ENCODE results near the gene NDUFA7. TPM values are rescaled to one million over a fixed set of nuclear protein-coding genes. Genes with fewer than 3 reads are reported as not detected.

The NDUFA7 gene
- total RNA-seq, 1 experiment from 2014 or later = 73.0 TPM

DNA sequence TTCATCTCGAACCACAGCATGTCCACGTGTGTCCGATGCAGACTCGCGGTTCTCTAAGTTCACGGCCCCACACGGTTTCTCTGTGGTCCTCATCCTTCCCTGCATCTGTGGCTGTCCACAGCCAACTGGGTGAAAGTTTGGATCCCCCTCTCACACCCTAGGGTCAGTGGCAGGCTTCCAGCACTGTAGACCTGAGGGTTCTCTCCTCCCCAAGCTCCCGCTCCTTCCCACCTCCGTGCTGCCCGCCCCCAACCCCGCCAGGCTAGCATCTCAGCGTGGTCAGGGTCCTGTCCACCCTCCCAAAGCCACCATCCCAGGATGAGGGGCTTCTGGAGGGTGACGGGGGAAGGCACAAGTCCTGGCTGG, 45.8 kb upstream of the NDUFA7 start:
- H3K9ac ChIP-seq (ENCODE audit: extremely low read depth, insufficient read length, low read length) = no peak overlapping the region

More for the DNA sequence above, 45.8 kb upstream of the NDUFA7 start:
- Histone ChIP-seq H3K18ac (ENCODE audit: insufficient read length, low read depth, low read length) (no peak overlapping the region), H3T11ph (ENCODE audit: low read length) (no peak overlapping the region), H3K14ac (ENCODE audit: insufficient read depth, low read length) (no peak overlapping the region), H3K4ac (ENCODE audit: low read depth, low read length) (no peak overlapping the region), H2AFZ (ENCODE audit: low read length) (no peak overlapping the region), H3K79me2 (ENCODE audit: insufficient read depth, low read length) (no peaks in the 10 kb centered on the region), H2AK5ac (ENCODE audit: insufficient read length, low read length) (no peak overlapping the region), H3K79me1 (ENCODE audit: insufficient read depth, low read depth, low read length, poor library complexity, severe bottlenecking) (no peaks in the 10 kb centered on the region), H4K91ac (ENCODE audit: insufficient read length, low read depth, low read length) (no peak overlapping the region), H3K4me1 (ENCODE audit: insufficient read depth, low read length) (peaks cover 4% of the 10 kb centered on the region; the same call in 1 of the 2 replicates), H4K20me1 (ENCODE audit: control insufficient read depth, insufficient read depth, insufficient read length) (no peaks in the 10 kb centered on the region), H3K23me2 (ENCODE audit: insufficient read length, low read depth, low read length, poor library complexity, severe bottlenecking) (peaks cover 6% of the 10 kb centered on the region), H2BK120ac (ENCODE audit: low read depth, low read length, poor library complexity, severe bottlenecking) (no peak overlapping the region), H3K4me2 (ENCODE audit: insufficient read depth, insufficient read length, low read length) (peak overlapping the region; percentile 5), H3K56ac (ENCODE audit: insufficient read length, low read depth, low read length) (no peak overlapping the region), H3K27me3 (ENCODE audit: insufficient read depth, low read length) (no peaks in the 10 kb centered on the region; the same call in 1 of the 2 replicates), H2BK5ac (ENCODE audit: insufficient read length, low read length) (no peak overlapping the region), H3K23ac (ENCODE audit: insufficient read length, low read depth, low read length) (no peak overlapping the region), H2BK15ac (ENCODE audit: low read depth, low read length) (no peak overlapping the region), H3K27ac (ENCODE audit: insufficient read length, low read depth, low read length) (no peak overlapping the region), H2BK20ac (ENCODE audit: low read depth, low read length, poor library complexity, severe bottlenecking) (no peak overlapping the region), H4K5ac (ENCODE audit: insufficient read length, low read depth, low read length) (no peak overlapping the region), H2BK12ac (ENCODE audit: insufficient read length, low read depth, low read length) (no peak overlapping the region), H4K8ac (replicated peaks; ENCODE audit: insufficient read length, low read depth, low read length) (no peak overlapping the region), H3K9me3 (ENCODE audit: control insufficient read depth, low read depth, low read length) (no peaks in the 10 kb centered on the region)
- peaks cover 0 to 3% (median 0%) of the 10 kb centered on the region in 3 experiments; a peak in 3 of 7 replicates for H3K36me3 Mint-ChIP-seq (ENCODE audit: insufficient read depth in 1 of 3, low read depth in 3 of 3)
- DNase-seq = no peak
- H3K27ac Mint-ChIP-seq = peak overlapping the region in 1 of 3 experiments; percentile 18; a peak in 1 of 7 replicates
- H3K4me1 Mint-ChIP-seq = peaks cover 23 to 28% of the 10 kb centered on the region in 2 experiments
- TF ChIP-seq, protein P1, sequence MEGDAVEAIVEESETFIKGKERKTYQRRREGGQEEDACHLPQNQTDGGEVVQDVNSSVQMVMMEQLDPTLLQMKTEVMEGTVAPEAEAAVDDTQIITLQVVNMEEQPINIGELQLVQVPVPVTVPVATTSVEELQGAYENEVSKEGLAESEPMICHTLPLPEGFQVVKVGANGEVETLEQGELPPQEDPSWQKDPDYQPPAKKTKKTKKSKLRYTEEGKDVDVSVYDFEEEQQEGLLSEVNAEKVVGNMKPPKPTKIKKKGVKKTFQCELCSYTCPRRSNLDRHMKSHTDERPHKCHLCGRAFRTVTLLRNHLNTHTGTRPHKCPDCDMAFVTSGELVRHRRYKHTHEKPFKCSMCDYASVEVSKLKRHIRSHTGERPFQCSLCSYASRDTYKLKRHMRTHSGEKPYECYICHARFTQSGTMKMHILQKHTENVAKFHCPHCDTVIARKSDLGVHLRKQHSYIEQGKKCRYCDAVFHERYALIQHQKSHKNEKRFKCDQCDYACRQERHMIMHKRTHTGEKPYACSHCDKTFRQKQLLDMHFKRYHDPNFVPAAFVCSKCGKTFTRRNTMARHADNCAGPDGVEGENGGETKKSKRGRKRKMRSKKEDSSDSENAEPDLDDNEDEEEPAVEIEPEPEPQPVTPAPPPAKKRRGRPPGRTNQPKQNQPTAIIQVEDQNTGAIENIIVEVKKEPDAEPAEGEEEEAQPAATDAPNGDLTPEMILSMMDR (conservative IDR thresholded peaks at IDR 0.05) = no peak
- H3K9me3 Mint-ChIP-seq = no peaks in the 10 kb centered on the region
- H3K4me3 Mint-ChIP-seq = peak overlapping the region; percentile 35 to 51; a peak in 4 of 5 replicates
- no CpG with 5 or more reads among the region's 13 CpGs for WGBS (ENCODE audit: extremely low coverage, insufficient read length, low lambda C conversion rate)
- H3K27me3 Mint-ChIP-seq (ENCODE audit: low read depth) = peaks cover 55% of the 10 kb centered on the region
